ENCODE results near the gene CCNL2.
A peak's percentile ranks its signal among the peaks of the same experiment; 100 is the strongest.
"Not testable (repeated sequence)": the region's sequence is repeated elsewhere in the genome, so short reads cannot be mapped to it uniquely, and the experiment has no call there.

CCNL2 gene

DNA sequence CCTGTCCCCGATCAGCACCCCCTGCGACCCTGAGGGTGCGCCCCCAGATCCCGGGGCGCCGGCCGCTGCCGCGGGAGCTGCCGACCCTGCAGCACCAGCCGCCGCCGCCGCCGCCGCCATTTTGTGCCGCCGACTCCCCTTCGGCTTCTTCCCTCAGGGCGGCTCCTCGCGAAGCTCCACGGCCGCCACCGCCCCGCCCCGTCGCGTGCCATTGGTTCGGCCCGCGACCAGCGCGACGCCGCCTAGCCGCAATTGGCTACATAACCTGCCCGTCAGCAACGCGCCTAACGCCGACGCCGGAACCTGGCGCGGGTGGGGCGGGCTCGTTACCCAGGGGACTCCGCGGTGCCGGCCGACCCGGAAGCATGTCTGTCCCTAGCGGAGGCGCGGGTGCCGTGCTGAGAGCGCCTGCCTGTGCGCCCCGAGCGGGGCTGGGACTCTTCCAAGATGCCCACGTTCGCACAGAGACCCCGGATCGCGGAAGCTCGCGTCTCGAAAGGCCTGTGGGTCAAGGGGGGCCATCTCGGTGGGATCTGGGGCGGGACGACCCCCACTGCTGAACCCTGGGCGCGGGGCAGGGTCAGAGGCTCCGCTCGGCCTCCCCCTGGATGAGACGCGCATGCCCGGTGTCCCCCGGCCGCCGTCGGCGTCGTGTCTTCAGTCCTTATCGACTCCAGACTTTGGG lies at the start of gene CCNL2:
Gene CCNL2 (minus strand): TSS at position 149 of the 685 bp plus-strand sequence. CDS start 29 bp downstream, at position 120.
- DNase-seq (ENCODE audit: low read depth in 3 of 3, low spot score in 1 of 3), result peak; percentile 98 to 99 (median 98)

DNA sequence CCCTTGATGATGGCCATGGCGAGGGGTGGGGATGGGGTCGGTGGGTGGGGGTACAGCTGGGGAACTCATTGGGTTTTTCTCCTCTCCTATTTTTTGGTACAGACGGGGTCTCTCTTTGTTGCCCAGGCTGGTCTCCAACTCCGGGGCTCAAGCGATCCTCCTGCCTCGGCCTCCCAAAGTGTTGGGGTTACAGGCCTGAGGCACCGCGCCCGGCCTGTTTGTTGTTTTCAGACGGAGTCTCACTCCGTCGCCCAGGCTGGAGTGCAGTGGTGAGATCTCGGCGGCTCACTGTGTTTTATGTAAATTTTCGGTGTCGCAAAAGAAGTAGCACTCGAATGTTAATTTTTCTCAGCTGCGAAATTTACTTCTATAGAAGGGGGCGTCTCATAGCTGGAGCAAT lies 47.5 kb upstream of the CCNL2 start:
- DNase-seq (ENCODE audit: low read depth in 3 of 3, low spot score in 1 of 3), result not testable (repeated sequence)

DNA sequence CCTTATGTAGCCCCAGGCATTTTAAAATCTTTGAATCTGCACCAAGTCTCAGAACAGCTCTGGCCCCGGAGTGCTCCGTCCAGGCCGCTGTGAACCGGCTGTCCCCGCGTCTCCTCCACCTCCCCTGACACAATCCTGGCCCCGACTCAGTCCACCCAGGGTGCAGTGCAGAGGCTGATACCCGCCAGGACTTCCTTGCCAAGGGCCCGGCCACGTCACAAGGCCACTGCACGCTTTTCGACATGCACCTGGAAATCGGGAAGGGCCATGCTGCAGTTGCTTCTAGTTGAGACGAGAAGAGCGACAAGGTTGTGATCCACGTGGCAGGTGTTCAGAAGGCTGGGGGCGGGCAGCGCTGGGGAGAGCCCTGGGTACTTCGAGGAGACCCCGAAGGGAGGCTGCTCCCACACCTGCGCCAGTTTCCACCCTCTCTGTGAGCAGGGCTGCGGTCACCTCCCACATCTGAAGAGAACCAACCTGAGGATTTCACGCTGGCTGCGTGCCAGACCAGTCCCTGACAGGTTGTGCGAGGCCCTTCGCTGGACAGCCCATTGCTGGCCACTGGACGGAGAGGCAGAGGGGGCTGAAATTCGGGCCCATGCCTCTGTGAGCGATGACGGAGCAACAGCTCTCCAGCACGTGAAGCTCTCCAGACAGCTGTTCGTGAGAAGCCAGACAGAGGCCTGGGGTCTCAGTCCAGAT lies 43.1 kb upstream of the CCNL2 start:
- no peak for DNase-seq (ENCODE audit: low read depth in 3 of 3, low spot score in 1 of 3)

DNA sequence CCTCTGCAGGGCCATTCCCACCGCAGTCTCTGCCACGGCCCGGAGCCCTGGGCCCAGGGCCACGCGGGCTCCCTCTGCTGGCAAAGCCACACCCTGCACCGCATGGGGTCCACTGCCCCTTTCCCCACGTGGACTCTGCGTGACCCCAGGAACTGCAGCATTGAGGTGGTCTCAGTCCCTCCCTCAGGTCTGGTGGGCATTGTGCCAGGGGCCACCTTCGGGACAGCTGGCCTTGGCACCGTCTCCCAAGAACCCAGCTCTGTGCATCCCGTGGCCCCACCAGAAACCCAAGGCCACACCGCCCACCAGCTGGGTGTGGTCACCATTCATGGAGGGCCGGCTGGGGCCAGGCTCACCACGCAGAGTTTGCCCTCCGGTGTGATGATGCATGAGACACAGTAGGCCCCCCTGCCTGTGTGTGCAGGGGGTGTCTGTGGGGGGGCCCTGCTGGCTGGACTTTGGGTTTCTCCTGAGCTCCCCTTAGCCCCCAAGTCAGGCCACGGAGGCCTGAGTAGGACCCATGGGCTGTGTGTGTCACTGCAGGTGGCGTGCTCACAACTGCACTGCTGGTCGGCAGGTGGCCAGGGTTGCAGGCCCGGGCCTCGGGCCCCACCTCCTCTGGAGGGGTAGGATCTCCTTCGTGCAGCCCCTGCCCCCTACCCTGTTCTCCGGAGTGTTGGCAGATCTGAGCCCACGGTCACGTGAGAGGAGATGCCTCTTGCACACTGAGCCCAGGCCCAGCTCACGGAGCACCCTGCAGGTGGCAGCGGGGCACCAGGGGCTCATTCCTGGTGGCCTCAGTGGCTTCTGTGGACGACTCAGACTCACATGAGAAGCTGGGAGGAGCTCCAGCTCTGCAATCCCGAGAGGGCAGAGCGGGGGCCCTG lies 42.1 kb upstream of the CCNL2 start:
- peak in 2 of 3 donors; percentile 34 to 60 for DNase-seq (ENCODE audit: low read depth in 3 of 3, low spot score in 1 of 3)

DNA sequence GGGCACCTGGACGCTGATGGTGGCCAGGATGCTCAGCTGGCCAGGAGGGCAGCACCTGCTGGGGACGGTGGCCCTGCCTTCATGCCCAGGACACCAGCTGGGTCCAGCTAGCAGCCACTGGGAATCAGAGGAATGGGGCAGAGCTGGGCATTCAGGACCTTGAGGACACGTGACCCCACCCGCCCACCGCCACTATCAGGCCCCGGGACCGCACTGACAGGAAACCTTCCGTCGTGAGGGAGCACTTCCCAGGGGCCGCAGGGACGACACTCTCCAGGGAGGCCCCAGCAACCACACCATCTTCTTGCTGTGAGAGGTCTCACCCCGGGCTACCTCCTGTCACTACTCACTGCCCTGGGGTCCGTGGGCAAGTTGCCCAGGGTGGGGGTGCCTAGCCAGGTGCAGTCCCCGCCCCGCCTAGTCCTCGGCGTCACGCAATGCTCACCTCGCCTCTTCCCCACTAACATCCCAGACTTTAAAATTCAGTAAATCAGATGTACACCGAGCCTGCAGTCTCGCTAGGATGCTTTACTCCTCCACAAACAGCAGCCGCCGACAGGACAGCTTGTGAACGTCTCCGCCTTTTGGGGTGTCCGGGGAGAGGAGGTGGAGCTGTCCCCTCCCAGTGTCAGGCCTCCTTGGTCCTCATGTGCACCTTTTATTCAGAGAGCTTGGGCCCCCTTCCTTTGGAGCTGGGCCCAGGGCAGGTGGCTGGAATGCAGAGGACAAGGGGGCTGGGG lies 41.3 kb upstream of the CCNL2 start:
- DNase-seq (ENCODE audit: low read depth in 3 of 3, low spot score in 1 of 3), result no peak

DNA sequence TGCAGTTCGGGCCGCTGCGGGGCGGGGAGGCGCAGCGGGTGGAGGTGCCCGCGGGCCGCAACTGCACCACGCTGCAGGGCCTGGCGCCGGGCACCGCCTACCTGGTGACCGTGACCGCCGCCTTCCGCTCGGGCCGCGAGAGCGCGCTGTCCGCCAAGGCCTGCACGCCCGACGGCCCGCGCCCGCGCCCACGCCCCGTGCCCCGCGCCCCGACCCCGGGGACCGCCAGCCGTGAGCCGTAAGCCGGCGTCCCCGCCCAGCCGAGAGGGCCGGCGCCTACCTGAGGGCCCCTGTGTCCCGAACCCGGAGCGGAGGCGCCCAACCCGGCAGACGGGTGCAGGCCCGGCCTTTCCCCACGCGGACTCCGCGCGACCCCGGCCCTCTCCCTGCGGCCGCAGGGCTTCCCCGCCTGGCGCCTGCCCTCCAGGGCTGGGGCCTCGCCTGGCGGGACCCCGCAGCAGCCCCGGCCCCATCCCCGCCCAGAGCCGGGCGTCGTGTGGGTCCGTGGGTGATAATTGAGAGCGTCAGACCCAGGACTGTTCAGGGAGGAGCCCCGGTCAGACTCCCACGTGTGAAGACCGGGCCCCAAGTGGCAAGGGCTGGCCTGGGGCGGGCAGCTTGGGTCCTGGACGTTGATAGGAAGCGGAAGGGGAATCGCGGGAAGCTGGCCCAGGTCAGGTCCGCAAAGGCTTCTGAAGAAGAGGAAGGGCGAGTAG lies 40.6 kb upstream of the CCNL2 start:
- DNase-seq (ENCODE audit: low read depth in 3 of 3, low spot score in 1 of 3), result no peak

DNA sequence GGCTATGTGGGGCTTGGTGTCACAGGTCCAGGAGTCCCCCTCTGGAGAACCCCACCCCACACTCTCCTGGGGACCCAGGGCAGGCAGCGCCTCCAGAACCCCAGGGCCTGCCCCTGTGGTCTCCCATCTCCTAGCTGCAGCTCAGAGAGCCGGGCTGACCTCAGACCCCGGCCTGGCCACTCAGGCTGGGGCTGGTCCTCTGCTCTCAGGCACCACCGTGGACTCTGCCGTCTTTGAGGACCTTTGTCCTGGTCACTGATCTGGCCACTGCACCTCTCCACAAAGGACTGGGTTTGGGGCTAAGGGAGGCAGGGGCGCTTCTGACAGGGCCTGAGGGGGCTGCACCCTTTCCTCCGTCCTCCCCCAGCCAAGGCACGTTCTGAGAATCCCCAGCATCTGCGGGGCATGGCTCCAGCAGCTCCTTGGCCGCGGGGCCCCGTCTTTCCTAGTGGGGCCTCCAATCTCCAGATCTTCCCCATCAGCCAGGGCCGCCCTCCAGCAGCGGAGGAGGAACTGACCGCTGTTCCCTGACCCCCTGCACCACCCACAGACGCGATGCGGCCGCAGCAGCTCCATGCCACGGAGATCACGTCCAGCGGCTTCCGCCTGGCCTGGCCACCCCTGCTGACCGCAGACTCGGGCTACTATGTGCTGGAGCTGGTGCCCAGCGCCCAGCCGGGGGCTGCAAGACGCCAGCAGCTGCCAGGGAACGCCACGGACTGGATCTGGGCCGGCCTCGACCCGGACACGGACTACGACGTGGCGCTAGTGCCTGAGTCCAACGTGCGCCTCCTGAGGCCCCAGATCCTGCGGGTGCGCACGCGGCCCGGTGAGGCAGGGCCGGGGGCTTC lies 39.6 kb upstream of the CCNL2 start:
- no peak for DNase-seq (ENCODE audit: low read depth in 3 of 3, low spot score in 1 of 3)

DNA sequence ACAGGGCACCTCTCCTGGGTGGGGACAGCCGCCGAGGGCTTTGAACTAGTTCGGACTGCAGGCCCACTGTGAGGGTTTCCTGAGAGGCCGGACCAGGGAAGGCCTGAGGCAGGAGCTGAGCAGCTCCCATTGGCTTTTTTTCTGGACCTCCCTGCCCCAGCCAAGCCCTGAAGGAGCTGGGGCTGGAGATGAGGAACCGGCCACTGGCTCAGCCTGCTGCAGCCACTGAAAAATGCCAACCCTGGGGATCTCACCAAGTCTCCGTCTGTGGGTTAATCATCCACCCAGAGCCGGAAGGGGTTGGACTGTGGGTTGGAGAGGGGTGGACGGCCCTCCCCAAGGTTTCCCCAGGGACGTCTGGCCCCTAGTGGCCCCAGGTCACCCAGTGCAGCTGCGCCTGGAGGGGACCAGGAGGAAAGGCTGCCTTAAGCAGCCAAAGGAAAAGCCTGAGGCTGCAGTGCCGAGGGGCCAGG lies 38.8 kb upstream of the CCNL2 start:
- DNase-seq (ENCODE audit: low read depth in 3 of 3, low spot score in 1 of 3), result no peak

DNA sequence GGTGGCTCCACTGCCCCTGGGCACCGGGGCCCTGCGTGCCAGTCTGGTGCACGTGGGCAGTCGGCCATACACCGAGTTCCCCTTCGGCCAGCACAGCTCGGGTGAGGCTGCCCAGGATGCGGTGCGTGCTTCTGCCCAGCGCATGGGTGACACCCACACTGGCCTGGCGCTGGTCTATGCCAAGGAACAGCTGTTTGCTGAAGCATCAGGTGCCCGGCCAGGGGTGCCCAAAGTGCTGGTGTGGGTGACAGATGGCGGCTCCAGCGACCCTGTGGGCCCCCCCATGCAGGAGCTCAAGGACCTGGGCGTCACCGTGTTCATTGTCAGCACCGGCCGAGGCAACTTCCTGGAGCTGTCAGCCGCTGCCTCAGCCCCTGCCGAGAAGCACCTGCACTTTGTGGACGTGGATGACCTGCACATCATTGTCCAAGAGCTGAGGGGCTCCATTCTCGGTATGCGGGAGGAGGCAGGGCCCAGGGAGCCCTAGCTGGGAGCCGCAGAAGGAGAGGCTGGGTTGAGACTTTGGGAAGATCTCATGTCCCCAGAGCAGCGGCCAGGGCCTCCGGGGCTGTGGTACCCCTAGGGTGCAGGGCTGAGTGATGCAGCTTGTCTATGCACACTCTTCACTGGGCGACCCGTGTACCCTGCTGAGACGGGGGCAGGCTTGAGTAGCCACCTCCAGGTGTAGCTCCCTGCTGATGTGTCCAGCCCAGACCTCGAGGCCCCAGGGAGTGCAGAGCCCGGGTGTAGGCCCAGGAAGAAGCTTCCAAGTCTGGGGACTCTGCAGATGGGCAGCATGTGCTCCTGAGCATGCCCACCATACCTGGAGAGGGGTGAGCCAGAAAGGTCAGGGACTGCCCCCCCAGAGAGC lies 38.1 kb upstream of the CCNL2 start:
- DNase-seq (ENCODE audit: low read depth in 3 of 3, low spot score in 1 of 3), result no peak

DNA sequence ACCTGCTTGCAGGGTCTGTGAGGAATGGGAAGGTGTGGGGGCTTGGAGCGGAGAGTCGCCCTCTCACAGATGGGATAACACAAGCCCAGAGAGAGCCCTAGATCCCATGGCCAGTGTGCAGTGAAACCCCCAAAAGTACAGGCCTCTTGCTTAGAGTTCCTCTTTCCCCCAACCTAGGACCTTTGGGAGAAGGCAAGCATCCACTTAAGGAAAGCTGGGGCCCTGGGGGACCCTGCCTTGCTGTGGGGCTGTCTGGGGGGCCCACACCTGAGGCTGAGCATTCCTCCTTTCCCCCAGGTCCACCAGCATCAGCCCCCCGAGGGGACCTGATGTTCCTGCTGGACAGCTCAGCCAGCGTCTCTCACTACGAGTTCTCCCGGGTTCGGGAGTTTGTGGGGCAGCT lies 37.5 kb upstream of the CCNL2 start:
- no peak for DNase-seq (ENCODE audit: low read depth in 3 of 3, low spot score in 1 of 3)

DNA sequence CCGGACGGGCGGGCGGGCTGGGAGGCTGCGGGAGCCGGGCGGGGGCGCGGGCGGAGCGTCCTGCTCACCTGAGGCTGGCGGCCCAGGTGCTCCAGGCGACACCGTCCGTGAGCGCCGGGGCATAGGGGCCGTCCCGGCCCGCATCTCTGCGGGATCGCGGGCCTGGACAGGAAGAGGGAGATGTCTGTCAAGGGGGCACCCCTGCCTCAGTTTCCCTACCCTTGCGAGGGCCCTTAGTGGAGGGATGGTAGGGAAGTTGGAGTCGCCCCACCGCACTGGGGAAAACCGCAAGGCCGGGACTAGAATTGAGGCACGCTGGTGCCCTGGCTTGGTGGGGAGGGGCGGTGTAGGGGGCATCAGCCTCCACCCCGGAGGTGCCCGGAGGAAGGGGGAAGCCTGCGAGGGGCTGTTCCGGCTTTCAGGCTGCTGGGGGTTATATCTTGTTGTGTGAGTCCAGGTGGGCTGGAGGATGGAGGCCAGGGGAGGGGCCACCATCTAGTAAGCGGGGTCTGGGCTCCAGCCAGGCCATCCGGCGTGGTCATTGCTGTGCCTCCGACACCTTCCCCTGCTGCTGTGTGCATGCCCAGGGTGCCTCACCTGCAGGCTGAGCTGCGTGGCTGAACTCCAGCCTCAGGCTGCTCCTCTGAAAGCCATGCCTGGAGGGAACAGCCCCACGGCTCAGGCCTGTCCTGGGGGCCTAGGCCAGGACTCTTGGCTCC lies 36.9 kb upstream of the CCNL2 start:
- no peak for DNase-seq (ENCODE audit: low read depth in 3 of 3, low spot score in 1 of 3)

DNA sequence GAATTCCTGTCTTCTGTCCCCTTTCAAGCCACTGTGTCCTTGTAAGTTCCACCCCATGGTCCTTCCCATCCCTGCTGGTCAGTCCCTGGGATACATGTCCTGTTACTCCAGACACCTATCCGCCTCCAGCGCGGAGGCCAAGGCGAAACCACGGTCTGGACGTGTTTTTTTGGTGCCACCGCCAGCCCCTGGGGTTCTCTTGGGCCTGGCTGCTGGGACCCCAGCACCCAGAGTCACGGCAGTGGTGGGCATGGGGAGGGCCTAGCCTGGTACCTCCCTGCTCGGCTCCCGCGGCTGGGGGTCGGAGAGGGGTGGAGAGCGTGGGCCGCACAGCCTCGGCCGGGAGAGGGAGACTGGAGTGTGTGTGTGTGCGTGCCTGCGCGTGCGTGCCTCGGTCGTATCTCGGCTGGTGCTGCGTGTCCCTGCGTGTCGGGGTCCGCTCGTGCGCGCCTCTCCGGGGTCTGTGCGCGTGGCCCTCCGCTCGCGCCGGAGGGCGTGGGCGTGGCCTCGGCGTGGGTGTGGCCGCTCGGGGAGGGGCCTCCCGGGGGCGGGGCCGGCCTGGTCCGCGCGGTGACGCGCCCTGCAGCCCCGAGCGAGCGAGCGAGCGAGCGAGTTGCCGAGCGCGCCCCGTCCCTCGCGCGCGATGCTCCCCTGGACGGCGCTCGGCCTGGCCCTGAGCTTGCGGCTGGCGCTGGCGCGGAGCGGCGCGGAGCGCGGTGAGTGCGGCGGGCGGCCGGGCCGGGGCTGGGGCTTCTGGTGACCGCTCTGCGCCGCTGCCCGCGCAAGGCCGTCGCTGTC lies 36.2 kb upstream of the CCNL2 start, which contains the start of gene VWA1:
Gene VWA1 (plus strand): TSS at position 585 of the 798 bp plus-strand sequence. CDS start 59 bp downstream, at position 644.
- DNase-seq (ENCODE audit: low read depth in 3 of 3, low spot score in 1 of 3), result peak; percentile 6 to 53 (median 25)

DNA sequence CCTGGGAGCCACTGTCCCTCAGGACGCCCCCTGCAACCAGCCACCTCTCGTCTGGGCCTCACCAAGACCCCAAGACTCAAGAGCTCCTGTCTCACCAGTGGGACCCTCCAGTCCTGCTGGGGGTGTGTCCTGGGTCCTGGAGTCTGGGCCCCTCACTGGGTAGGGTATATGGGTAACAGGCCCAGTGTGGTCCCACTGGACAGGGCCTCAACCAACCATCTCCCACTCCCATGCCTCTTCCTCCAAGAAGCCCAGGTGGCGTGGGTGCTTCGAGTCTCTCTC lies 35.6 kb upstream of the CCNL2 start:
- no peak for DNase-seq (ENCODE audit: low read depth in 3 of 3, low spot score in 1 of 3)

DNA sequence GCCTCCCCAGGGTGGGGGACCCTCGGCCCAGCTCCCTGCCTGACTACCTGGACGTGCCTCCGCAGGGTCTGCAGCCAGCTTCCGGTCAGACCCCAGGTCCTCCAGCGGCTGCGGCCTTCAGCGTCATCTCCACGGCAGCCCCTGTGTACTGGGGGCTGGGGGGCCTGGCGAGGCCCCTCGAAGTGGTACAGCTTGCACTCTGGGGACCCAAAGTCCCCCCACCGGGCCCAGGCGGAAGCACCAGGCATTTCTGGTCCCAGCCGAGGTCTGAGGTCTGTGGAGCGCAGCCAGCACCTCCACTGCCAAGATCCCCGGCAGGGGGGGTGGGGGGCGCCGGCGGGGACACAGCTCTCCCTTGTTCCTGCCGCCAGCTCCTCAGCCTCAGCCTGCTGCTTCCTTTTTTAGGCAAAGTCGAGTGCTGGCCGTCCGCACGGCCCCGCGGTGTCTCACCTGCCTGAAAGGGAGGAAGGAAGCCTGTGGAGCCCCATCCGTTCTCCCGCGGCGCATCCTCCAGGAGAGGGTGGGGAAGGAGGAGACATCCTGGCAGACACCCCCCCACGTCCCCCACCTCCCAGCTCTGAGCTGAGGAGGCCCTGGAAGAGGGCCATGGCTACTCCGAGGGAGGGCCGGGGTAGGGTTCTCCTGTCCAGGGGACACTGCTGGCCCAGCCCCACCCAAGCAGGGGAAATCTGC lies 35.1 kb upstream of the CCNL2 start:
- no peak for DNase-seq (ENCODE audit: low read depth in 3 of 3, low spot score in 1 of 3)

DNA sequence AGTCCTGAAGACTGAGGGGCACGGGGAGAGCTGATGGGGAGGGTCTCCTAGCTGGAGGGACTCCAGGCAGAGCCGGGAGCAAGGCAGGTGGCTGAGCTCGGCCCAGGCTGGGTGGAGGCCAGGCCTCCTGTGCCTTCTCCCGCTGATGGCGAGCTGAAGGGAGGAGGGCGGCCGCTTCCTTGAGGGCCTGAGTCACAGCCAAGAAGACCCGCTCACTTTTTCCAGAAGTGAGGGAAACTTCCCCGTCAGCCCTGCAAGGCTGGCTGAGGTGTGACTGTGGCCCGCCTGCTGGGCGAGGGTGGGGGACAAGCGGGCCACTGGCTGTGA lies 34.6 kb upstream of the CCNL2 start:
- DNase-seq (ENCODE audit: low read depth in 3 of 3, low spot score in 1 of 3), result peak in 1 of 3 donors; percentile 25

DNA sequence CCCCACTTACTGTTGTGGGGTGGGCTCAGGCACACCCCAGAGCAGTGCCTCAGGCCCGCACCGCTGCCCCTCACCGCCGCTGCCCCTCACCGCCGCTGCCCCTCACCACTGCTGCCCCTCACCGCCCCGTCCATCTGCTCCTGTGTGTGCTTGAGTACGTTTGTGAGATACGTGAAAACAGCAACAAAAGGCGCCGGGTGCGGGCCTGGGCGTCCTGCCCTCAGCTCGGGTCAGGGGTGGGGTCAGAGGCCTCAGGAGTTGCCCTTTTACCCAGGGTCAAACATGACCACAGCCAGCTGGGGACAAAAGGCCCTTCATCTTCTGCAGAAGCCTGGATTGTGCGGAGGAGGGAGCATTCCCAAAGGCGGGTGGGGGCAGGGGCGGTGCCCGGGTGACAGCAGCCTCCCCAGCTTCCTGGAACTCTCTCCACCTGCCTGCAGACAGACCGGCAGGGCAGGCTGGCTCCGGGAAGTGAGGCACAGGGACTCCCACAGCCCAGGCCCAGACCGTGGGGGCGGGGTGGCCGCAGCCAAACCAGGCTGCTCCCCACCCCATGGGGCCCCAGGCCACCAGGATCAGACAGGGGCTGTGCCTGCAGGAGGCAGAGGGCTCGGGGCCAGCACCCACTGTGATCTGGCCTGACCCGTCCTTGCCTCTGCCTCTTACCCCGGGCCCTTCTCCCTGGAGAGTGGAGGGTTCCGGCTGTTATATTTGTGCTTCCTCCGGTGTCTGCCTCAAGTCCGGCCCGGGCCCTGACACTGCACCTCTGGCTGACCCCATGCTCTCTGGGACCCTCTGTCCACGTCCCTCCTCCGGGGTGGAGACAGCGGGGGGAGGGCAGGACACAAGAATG lies 34.0 kb upstream of the CCNL2 start:
- no peak for DNase-seq (ENCODE audit: low read depth in 3 of 3, low spot score in 1 of 3)
